HCT116 (cell line): ENCODE data around the gene PCMTD2. TPM values are rescaled to one million over a fixed set of nuclear protein-coding genes. Genes with fewer than 3 reads are reported as not detected.

Experiments used
- ATAC-seq: fragments of 200-7000 bp; cut with Tn5 transposase; 2 replicates; pipeline ENCODE4 v1.9.1; 2020; ENCODE audit warnings: mild to moderate bottlenecking, moderate library complexity
- BruUV-seq: library from RNA; stranded (reverse); fragments of 400-500 nt; replicated peaks from 2 replicates; lab custom pipeline; 2021; lab: Mats Ljungman, UMichigan
- CTCF ChIA-PET: fragments of 300-600 bp; sonication (Branson Sonifier 250); formaldehyde crosslinking; loops from one replicate; lab custom pipeline; 2021; ENCODE audit warnings: antibody characterized with exemption; lab: Charles Lee
- POLR2A ChIA-PET: fragments of 300-600, 350-600 bp; sonication (Branson Sonifier 250); formaldehyde crosslinking; loops from one replicate; lab custom pipeline; 2021; ENCODE audit warnings: antibody characterized with exemption; lab: Charles Lee
- RAD21 ChIA-PET, 2 experiments: fragments of 300-600 bp; sonication (Branson Sonifier 250); formaldehyde crosslinking; loops; one replicate each; lab custom pipeline; 2023; ENCODE audit warnings: low total read pairs in 2 of 2; ENCODE audit not compliant: uncharacterized antibody in 2 of 2, unreplicated experiment in 2 of 2, low non-redundant PET in 1 of 2; lab: Charles Lee
- DNase-seq: peaks from one replicate; pipeline ENCODE4 v3.0.0-alpha.2; 2010; ENCODE audit warnings: low read depth, low spot score
- H2AFZ ChIP-seq: fragments of 200-600 bp; shearing (Covaris generic), sonication (generic); 2 replicates; pipeline ENCODE4 v1.6.1; 2017; ENCODE audit warnings: low read depth, mixed run types, mixed read lengths, antibody characterized with exemption, low read length; ENCODE audit not compliant: poor library complexity, severe bottlenecking
- H3K27ac ChIP-seq: 2 replicates; pipeline ENCODE4 v1.5.1; 2012; ENCODE audit warnings: low read depth, low read length
- H3K27me3 ChIP-seq: fragments of 200-600 bp; sonication (generic); 2 replicates; pipeline ENCODE4 v1.6.1; 2016; ENCODE audit warnings: mixed run types, low read length, mixed read lengths; ENCODE audit not compliant: insufficient read depth
- H3K36me3 ChIP-seq, 2 experiments: fragments of 200-500 bp in 1 of 2; fragments of 200-600 bp in 1 of 2; sonication (Bioruptor generic) in 1 of 2; sonication (generic) in 1 of 2; 2 replicates each; pipeline versions ENCODE4 v1.5.1 to v1.6.1; 2014 to 2016; ENCODE audit warnings: low read length in 2 of 2, inconsistent platforms in 1 of 2, mixed read lengths in 1 of 2, mixed run types in 1 of 2; ENCODE audit not compliant: insufficient read depth in 2 of 2, control insufficient read depth in 1 of 2
- H3K4me1 ChIP-seq, 2 experiments: fragments of 200-600 bp in 1 of 2; sonication (generic) in 1 of 2; 2 replicates each; pipeline versions ENCODE4 v1.5.1 to v1.6.1; 2012 to 2017; ENCODE audit warnings: low read length in 2 of 2, inconsistent platforms in 1 of 2, mild to moderate bottlenecking in 1 of 2, mixed read lengths in 1 of 2, mixed run types in 1 of 2, moderate library complexity in 1 of 2; ENCODE audit not compliant: insufficient read depth in 2 of 2, control insufficient read depth in 1 of 2
- H3K4me2 ChIP-seq: fragments of 200-600 bp; sonication (generic); 2 replicates; pipeline ENCODE4 v1.6.1; 2017; ENCODE audit warnings: mixed run types, low read length, mixed read lengths
- H3K4me3 ChIP-seq, 2 experiments: fragments of 200-600 bp in 1 of 2; sonication (generic) in 1 of 2; replicated peaks in 1 of 2; 2 replicates each; pipeline ENCODE4 v1.5.1; 2011 to 2016; ENCODE audit warnings: low read length in 2 of 2, control low read depth in 1 of 2, low read depth in 1 of 2, mild to moderate bottlenecking in 1 of 2, mixed read lengths in 1 of 2, mixed run types in 1 of 2
- H3K79me2 ChIP-seq: fragments of 200-600 bp; sonication (generic); 2 replicates; pipeline ENCODE4 v1.6.1; 2017; ENCODE audit warnings: mild to moderate bottlenecking, mixed run types, low read length, moderate library complexity, mixed read lengths; ENCODE audit not compliant: insufficient read depth
- H3K9ac ChIP-seq: fragments of 200-600 bp; sonication (generic); 2 replicates; pipeline ENCODE4 v1.6.1; 2016; ENCODE audit warnings: low read length, mixed read lengths
- H3K9me2 ChIP-seq: fragments of 200-600 bp; sonication (generic), shearing (Covaris generic); 2 replicates; pipeline ENCODE4 v1.6.1; 2017; ENCODE audit warnings: mixed run types, mild to moderate bottlenecking, moderate library complexity; ENCODE audit not compliant: insufficient read depth
- H3K9me3 ChIP-seq, 2 experiments: fragments of 200-500 bp in 1 of 2; fragments of 200-600 bp in 1 of 2; sonication (Bioruptor generic) in 1 of 2; sonication (generic) in 1 of 2; 2 replicates each; pipeline ENCODE4 v1.6.1; 2014 to 2017; ENCODE audit warnings: low read length in 2 of 2, mixed read lengths in 2 of 2, inconsistent platforms in 1 of 2, low read depth in 1 of 2, mild to moderate bottlenecking in 1 of 2, mixed run types in 1 of 2, moderate library complexity in 1 of 2; ENCODE audit not compliant: control insufficient read depth in 1 of 2, insufficient read depth in 1 of 2
- H4K20me1 ChIP-seq: fragments of 200-600 bp; sonication (generic), shearing (Covaris generic); 2 replicates; pipeline ENCODE4 v1.6.1; 2017; ENCODE audit warnings: mixed run types, mild to moderate bottlenecking, moderate library complexity; ENCODE audit not compliant: insufficient read depth
- ATF3 ChIP-seq: IDR thresholded peaks from 2 replicates; pipeline ENCODE4 v1.6.1; 2012
- CBX3 ChIP-seq: IDR thresholded peaks from 2 replicates; pipeline ENCODE4 v1.6.1; 2012; ENCODE audit warnings: low read depth
- ELF1 ChIP-seq: IDR thresholded peaks from 2 replicates; pipeline ENCODE4 v1.6.1; 2012; ENCODE audit warnings: low read depth, borderline replicate concordance
- EZH2 ChIP-seq: fragments of 200-600 bp; sonication (generic); IDR thresholded peaks from 2 replicates; pipeline ENCODE4 v1.6.1; 2017; ENCODE audit warnings: antibody characterized with exemption, mixed run types
- EZH2phosphoT487 ChIP-seq: fragments of 200-600 bp; IDR thresholded peaks from 2 replicates; pipeline ENCODE4 v1.6.1; 2018; ENCODE audit warnings: antibody characterized with exemption, borderline replicate concordance
- FOSL1 ChIP-seq: IDR thresholded peaks from 2 replicates; pipeline ENCODE4 v1.6.1; 2012; ENCODE audit warnings: low read depth
- POLR2A ChIP-seq: IDR thresholded peaks from 2 replicates; pipeline ENCODE4 v1.7.0; 2011; ENCODE audit warnings: borderline replicate concordance; ENCODE audit not compliant: insufficient read depth, insufficient read length; ENCODE audit errors: extremely low read depth
- TCF7L2 ChIP-seq: IDR thresholded peaks from 2 replicates; pipeline ENCODE4 v1.7.0; 2011; ENCODE audit warnings: borderline replicate concordance, inconsistent platforms; ENCODE audit not compliant: insufficient read depth, insufficient read length; ENCODE audit errors: extremely low read depth
- ZFX ChIP-seq: fragments of 450-650 bp; IDR thresholded peaks from 2 replicates; pipeline ENCODE4 v1.6.1; 2017
- ZNF274 ChIP-seq: fragments of 200-500 bp; sonication (Bioruptor generic); IDR thresholded peaks from 2 replicates; pipeline ENCODE4 v1.6.1; 2014; ENCODE audit warnings: mild to moderate bottlenecking, low read depth, low read length, inconsistent platforms
- intact Hi-C: fragments of 100-400 bp; cut with micrococcal nuclease; formaldehyde crosslinking; loops from 2 replicates; pipeline ENCODE4 v1.10.0; 2022
- total RNA-seq: library from RNA; stranded (reverse); gene quantifications from one replicate; pipeline ENCODE4 v1.2.1, GENCODE V29; 2021; ENCODE audit not compliant: unreplicated experiment
- TF ChIP-seq, protein P1 (sequence below): IDR thresholded peaks from 2 replicates; pipeline ENCODE4 v1.6.1; 2012; ENCODE audit warnings: low read depth

Gene PCMTD2
- total RNA-seq, 1 experiment from 2014 or later = 44.7 TPM

DNA sequence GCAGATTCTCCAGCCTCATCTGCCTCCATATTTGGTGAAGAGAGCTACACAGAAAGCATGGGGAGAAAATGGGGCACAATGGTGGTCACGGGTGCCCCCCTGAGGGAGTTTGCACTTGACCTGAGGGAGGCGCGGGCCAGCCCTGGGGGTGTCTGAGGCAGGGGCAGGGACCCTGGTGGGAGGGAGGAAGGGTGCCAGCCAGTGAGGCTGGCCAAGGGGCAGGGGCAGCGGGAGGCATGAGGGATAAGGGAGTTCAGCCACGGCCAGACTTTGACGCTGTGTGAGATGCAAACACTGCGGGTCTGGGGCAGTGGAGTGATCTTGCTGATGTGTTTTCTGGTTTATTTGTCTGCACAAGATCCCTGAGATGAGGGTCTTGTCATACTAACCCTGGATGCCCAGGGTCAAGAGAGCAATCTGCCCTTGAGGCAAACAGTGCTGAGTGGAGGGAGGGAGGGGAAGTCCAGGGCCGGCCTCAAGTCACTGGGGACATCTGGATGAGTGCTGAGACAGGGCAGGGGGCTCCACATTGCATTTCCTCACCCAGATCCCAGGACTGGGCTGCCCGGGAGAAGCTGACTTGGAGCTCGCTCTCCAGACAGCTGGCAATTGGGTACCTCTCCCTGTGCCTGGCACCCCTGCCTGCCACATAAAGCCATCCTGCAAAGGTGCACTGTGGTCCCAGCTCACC is 8.8 kb upstream of the PCMTD2 start:
- RAD21 ChIA-PET = no interaction called here
- CTCF ChIA-PET = no interaction called here
- Histone ChIP-seq H3K27ac (no peak overlapping the region), H3K9ac (no peak overlapping the region), H3K9me3 (no peaks in the 10 kb centered on the region), H3K9me2 (no peaks in the 10 kb centered on the region), H3K79me2 (no peaks in the 10 kb centered on the region), H3K27me3 (peaks cover 18% of the 10 kb centered on the region; the same call in 1 of the 2 replicates), H3K4me2 (no peak overlapping the region), H3K4me3 (no peak overlapping the region), H3K36me3 (no peaks in the 10 kb centered on the region)
- no TSS peak for BruUV-seq
- no peak for DNase-seq
- TF ChIP-seq ZFX (no peak), EZH2 (no peak), ZNF274 (no peak), ELF1 (no peak), EZH2phosphoT487 (no peak), TCF7L2 (no peak), FOSL1 (no peak), POLR2A (no peak), CBX3 (no peak), ATF3 (no peak)
- TF ChIP-seq, protein P1, sequence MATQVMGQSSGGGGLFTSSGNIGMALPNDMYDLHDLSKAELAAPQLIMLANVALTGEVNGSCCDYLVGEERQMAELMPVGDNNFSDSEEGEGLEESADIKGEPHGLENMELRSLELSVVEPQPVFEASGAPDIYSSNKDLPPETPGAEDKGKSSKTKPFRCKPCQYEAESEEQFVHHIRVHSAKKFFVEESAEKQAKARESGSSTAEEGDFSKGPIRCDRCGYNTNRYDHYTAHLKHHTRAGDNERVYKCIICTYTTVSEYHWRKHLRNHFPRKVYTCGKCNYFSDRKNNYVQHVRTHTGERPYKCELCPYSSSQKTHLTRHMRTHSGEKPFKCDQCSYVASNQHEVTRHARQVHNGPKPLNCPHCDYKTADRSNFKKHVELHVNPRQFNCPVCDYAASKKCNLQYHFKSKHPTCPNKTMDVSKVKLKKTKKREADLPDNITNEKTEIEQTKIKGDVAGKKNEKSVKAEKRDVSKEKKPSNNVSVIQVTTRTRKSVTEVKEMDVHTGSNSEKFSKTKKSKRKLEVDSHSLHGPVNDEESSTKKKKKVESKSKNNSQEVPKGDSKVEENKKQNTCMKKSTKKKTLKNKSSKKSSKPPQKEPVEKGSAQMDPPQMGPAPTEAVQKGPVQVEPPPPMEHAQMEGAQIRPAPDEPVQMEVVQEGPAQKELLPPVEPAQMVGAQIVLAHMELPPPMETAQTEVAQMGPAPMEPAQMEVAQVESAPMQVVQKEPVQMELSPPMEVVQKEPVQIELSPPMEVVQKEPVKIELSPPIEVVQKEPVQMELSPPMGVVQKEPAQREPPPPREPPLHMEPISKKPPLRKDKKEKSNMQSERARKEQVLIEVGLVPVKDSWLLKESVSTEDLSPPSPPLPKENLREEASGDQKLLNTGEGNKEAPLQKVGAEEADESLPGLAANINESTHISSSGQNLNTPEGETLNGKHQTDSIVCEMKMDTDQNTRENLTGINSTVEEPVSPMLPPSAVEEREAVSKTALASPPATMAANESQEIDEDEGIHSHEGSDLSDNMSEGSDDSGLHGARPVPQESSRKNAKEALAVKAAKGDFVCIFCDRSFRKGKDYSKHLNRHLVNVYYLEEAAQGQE = no peak
- TF ChIP-seq, all 23 proteins: peak for 0
- intact Hi-C loops = no loop called here
- POLR2A ChIA-PET = no interaction called here
- no peak for ATAC-seq
- no peak overlapping the region for H2AFZ ChIP-seq
- H3K4me1 ChIP-seq = no peaks in the 10 kb centered on the region
- no peaks in the 10 kb centered on the region for H4K20me1 ChIP-seq
